Panc1 (cell line): ENCODE measurements around the gene ZNHIT3.
"Not testable (repeated sequence)": the region's sequence is repeated elsewhere in the genome, so short reads cannot be mapped to it uniquely, and the experiment has no call there.

ENCODE experiments used
- CTCF ChIP-seq: fragments of 450-650 bp; IDR thresholded peaks from 2 replicates; pipeline ENCODE4 v1.5.1; 2017; ENCODE audit warnings: mild to moderate bottlenecking
- REST ChIP-seq, 2 experiments: IDR thresholded peaks; 2 replicates each; pipeline ENCODE4 v1.6.1; 2011 to 2012; ENCODE audit warnings: low read depth in 2 of 2, control low read depth in 1 of 2, low read length in 1 of 2, mild to moderate bottlenecking in 1 of 2, moderate library complexity in 1 of 2; ENCODE audit not compliant: insufficient read depth in 1 of 2
- TCF7L2 ChIP-seq: IDR thresholded peaks from 2 replicates; pipeline ENCODE4 v1.6.1; 2011; ENCODE audit warnings: mild to moderate bottlenecking, low read depth, low read length, inconsistent platforms

- TF ChIP-seq REST (IDR thresholded peaks at IDR 0.05; ENCODE audit: insufficient read depth in 1 of 2, low read depth in 2 of 2, low read length in 1 of 2); CTCF; TCF7L2: not testable (repeated sequence)
Observed at GRCh38 chr17:36441792-36442191, 44.7 kb upstream of the ZNHIT3 start.
